Bone marrow (tissue), 2 donors: ENCODE results near the gene RRAGC.
"Not testable (repeated sequence)": the region's sequence is repeated elsewhere in the genome, so short reads cannot be mapped to it uniquely, and the experiment has no call there.

Source experiments
- DNase-seq, 2 donors: peaks; one replicate each; lab custom pipeline; 2025; lab: John Stamatoyannopoulos, UW

Gene RRAGC

GRCh38 chr1:38817267-38818174, 42.1 kb downstream of the RRAGC start:
- DNase-seq = no peak

- no peak for DNase-seq
Observed at GRCh38 chr1:38815903-38816627, 43.5 kb downstream of the RRAGC start.

GRCh38 chr1:38814984-38815464, 44.5 kb downstream of the RRAGC start:
- DNase-seq = no peak

- DNase-seq = no peak
Observed at GRCh38 chr1:38814444-38814983, 45.1 kb downstream of the RRAGC start.

- DNase-seq = no peak
Observed at GRCh38 chr1:38812981-38813380, 46.6 kb downstream of the RRAGC start.

GRCh38 chr1:38811466-38811865, 48.1 kb downstream of the RRAGC start:
- not testable (repeated sequence) for DNase-seq

- no peak for DNase-seq
Observed at GRCh38 chr1:38806090-38806489, 53.5 kb downstream of the RRAGC start.

GRCh38 chr1:38805036-38805435, 54.5 kb downstream of the RRAGC start:
- no peak for DNase-seq

GRCh38 chr1:38804062-38804886, 55.3 kb downstream of the RRAGC start:
- no peak for DNase-seq

GRCh38 chr1:38803647-38804046, 55.9 kb downstream of the RRAGC start:
- DNase-seq = no peak

GRCh38 chr1:38800720-38801671, 58.6 kb downstream of the RRAGC start:
- DNase-seq = no peak

- DNase-seq = no peak
Observed at GRCh38 chr1:38793299-38793698, 66.3 kb downstream of the RRAGC start.

- DNase-seq = no peak
Observed at GRCh38 chr1:38791892-38792291, 67.7 kb downstream of the RRAGC start.

GRCh38 chr1:38791164-38791515, 68.4 kb downstream of the RRAGC start:
- no peak for DNase-seq

GRCh38 chr1:38790422-38791163, 69.0 kb downstream of the RRAGC start:
- no peak for DNase-seq

GRCh38 chr1:38789498-38790169, 69.9 kb downstream of the RRAGC start:
- DNase-seq = no peak

GRCh38 chr1:38788341-38789336, 70.9 kb downstream of the RRAGC start:
- no peak for DNase-seq
